ENCODE measurements around the gene NRP2.

Gene NRP2

DNA sequence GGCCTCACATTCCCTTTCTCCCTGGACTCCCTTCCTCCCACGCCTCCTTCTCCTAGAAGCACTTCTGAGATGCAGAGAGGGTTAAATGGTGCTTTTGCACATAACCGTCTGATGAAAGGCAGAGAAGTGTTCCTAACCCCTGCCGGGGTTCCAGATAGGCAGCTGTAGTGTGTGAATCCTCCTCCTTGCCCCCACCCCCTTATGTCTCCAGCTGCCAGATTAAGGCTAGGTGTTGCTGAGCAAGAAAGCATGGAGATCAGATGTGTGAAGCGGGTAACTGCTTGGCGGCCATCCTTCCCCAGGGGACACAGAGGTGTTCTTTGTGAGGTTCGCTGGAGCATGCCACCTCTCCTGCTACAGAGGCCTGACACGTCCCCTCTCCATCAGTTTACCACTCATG lies 88.3 kb downstream of the NRP2 start:
- Histone ChIP-seq H3K27me3 (ENCODE audit: insufficient read depth, low read length, poor library complexity) (peaks cover 17% of the 10 kb centered on the region), H3K36me3 (ENCODE audit: insufficient read depth, low read length) (no peaks in the 10 kb centered on the region), H3K79me2 (ENCODE audit: insufficient read depth, low read length) (no peaks in the 10 kb centered on the region), H3K9ac (ENCODE audit: low read depth, low read length) (no peak overlapping the region), H2AFZ (ENCODE audit: low read depth, low read length) (no peak overlapping the region), H3K9me3 (ENCODE audit: insufficient read depth, low read length, severe bottlenecking) (no peaks in the 10 kb centered on the region), H3K4me3 (ENCODE audit: low read depth in 1 of 2, low read length in 2 of 2) (no peak overlapping the region), H3K27ac (ENCODE audit: low read length) (no peak overlapping the region), H3K4me1 (ENCODE audit: insufficient read depth, low read length) (no peaks in the 10 kb centered on the region), H4K20me1 (ENCODE audit: insufficient read depth, low read length) (no peaks in the 10 kb centered on the region), H3K4me2 (ENCODE audit: insufficient read depth, low read length) (no peak overlapping the region)
- DNase-seq (no peak), ATAC-seq (ENCODE audit: insufficient read depth, low read depth) (no peak)
- TF ChIP-seq, protein P1, sequence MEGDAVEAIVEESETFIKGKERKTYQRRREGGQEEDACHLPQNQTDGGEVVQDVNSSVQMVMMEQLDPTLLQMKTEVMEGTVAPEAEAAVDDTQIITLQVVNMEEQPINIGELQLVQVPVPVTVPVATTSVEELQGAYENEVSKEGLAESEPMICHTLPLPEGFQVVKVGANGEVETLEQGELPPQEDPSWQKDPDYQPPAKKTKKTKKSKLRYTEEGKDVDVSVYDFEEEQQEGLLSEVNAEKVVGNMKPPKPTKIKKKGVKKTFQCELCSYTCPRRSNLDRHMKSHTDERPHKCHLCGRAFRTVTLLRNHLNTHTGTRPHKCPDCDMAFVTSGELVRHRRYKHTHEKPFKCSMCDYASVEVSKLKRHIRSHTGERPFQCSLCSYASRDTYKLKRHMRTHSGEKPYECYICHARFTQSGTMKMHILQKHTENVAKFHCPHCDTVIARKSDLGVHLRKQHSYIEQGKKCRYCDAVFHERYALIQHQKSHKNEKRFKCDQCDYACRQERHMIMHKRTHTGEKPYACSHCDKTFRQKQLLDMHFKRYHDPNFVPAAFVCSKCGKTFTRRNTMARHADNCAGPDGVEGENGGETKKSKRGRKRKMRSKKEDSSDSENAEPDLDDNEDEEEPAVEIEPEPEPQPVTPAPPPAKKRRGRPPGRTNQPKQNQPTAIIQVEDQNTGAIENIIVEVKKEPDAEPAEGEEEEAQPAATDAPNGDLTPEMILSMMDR (IDR thresholded peaks at IDR 0.05; ENCODE audit: borderline replicate concordance, extremely low read depth, low read length, poor library complexity, severe bottlenecking) = no peak
- TF ChIP-seq EZH2 (IDR thresholded peaks at IDR 0.05; ENCODE audit: borderline replicate concordance, low read depth, low read length, severe bottlenecking) = no peak

DNA sequence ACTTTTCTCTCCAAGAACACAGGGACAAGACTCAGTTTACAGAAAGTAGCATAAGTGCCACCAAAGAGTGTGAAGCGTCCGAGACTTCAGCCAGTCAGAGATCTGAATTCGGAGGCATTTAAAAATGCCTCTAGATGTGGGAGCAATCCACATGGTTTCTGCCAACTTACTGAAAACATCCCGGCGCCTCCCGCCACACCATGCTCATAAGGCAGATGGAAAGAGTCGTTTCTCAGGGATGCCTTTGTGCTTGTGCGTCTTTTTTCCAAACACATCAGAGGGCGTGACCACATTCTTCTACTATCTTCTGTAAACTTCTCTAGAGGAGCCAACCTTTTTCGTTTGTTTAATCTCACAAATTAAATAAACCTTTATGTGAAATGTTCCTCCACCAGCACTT lies 88.7 kb downstream of the NRP2 start:
- no peak for ATAC-seq (ENCODE audit: insufficient read depth, low read depth)
- Histone ChIP-seq H3K79me2 (ENCODE audit: insufficient read depth, low read length) (no peaks in the 10 kb centered on the region), H3K4me3 (ENCODE audit: low read depth in 1 of 2, low read length in 2 of 2) (no peak overlapping the region), H3K4me2 (ENCODE audit: insufficient read depth, low read length) (no peak overlapping the region), H2AFZ (ENCODE audit: low read depth, low read length) (no peak overlapping the region), H3K27me3 (ENCODE audit: insufficient read depth, low read length, poor library complexity) (peaks cover 17% of the 10 kb centered on the region), H3K9ac (ENCODE audit: low read depth, low read length) (no peak overlapping the region), H3K9me3 (ENCODE audit: insufficient read depth, low read length, severe bottlenecking) (no peaks in the 10 kb centered on the region), H3K27ac (ENCODE audit: low read length) (no peak overlapping the region), H4K20me1 (ENCODE audit: insufficient read depth, low read length) (no peaks in the 10 kb centered on the region), H3K4me1 (ENCODE audit: insufficient read depth, low read length) (no peaks in the 10 kb centered on the region), H3K36me3 (ENCODE audit: insufficient read depth, low read length) (no peaks in the 10 kb centered on the region)
- no peak for DNase-seq
- no peak for TF ChIP-seq EZH2 (IDR thresholded peaks at IDR 0.05; ENCODE audit: borderline replicate concordance, low read depth, low read length, severe bottlenecking)
- TF ChIP-seq, protein P1 (IDR thresholded peaks at IDR 0.05; ENCODE audit: borderline replicate concordance, extremely low read depth, low read length, poor library complexity, severe bottlenecking) = no peak

DNA sequence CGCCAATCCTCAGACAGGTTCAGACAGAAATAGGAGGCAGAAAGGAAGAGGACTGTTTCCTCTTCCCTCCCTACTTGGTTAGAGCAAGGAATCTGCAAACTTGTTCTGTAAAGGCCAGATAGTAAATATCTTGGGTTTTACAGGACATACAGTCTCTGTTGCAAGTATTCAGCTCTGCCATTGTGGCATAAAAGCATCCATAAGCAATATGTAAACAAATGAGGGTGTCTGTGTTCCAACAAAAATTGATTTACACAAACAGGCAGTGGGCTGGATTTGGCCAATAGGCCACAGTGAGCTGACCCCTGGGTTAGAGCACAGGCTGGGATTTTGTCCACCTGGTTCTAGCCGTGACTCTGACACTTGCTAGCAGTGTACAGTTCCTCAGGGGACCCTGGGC lies 89.4 kb downstream of the NRP2 start:
- Histone ChIP-seq H3K79me2 (ENCODE audit: insufficient read depth, low read length) (no peaks in the 10 kb centered on the region), H3K27ac (ENCODE audit: low read length) (no peak overlapping the region), H3K9ac (ENCODE audit: low read depth, low read length) (no peak overlapping the region), H3K36me3 (ENCODE audit: insufficient read depth, low read length) (no peaks in the 10 kb centered on the region), H3K4me3 (ENCODE audit: low read depth in 1 of 2, low read length in 2 of 2) (no peak overlapping the region), H3K4me2 (ENCODE audit: insufficient read depth, low read length) (no peak overlapping the region), H3K27me3 (ENCODE audit: insufficient read depth, low read length, poor library complexity) (peaks cover 17% of the 10 kb centered on the region), H2AFZ (ENCODE audit: low read depth, low read length) (no peak overlapping the region), H3K4me1 (ENCODE audit: insufficient read depth, low read length) (no peaks in the 10 kb centered on the region), H3K9me3 (ENCODE audit: insufficient read depth, low read length, severe bottlenecking) (no peaks in the 10 kb centered on the region), H4K20me1 (ENCODE audit: insufficient read depth, low read length) (no peaks in the 10 kb centered on the region)
- no peak for TF ChIP-seq EZH2 (IDR thresholded peaks at IDR 0.05; ENCODE audit: borderline replicate concordance, low read depth, low read length, severe bottlenecking)
- TF ChIP-seq, protein P1 (IDR thresholded peaks at IDR 0.05; ENCODE audit: borderline replicate concordance, extremely low read depth, low read length, poor library complexity, severe bottlenecking) = no peak
- DNase-seq = no peak
- no peak for ATAC-seq (ENCODE audit: insufficient read depth, low read depth)

DNA sequence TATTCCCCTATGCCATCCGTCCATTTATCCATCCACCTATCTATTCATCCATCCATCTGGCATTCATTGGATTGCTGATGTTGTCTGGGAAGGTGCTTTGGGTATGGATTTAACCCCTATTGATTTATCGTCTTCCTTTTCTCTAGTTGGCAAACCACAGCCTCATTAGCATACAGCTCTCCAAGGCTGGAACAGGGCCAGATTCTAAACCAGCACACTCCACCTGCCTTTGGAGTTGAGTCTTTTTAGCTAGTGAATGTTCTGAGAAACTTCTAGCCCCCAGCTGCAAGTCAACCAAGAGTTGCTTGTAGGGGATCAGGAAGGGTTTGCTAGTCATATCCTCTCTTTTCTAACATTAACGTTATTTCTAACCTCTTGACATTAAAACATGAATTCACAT lies 90.7 kb downstream of the NRP2 start:
- no peaks in the 10 kb centered on the region for H3K4me1 ChIP-seq (ENCODE audit: insufficient read depth, low read length)
- DNase-seq (peak; percentile 9), ATAC-seq (ENCODE audit: insufficient read depth, low read depth) (0 out of 3 replicates have a peak, but pooled peaks have one; percentile 39)
- H3K36me3 ChIP-seq (ENCODE audit: insufficient read depth, low read length) = no peaks in the 10 kb centered on the region
- no peak overlapping the region for H3K4me2 ChIP-seq (ENCODE audit: insufficient read depth, low read length)
- no peaks in the 10 kb centered on the region for H3K79me2 ChIP-seq (ENCODE audit: insufficient read depth, low read length)
- TF ChIP-seq EZH2 (IDR thresholded peaks at IDR 0.05; ENCODE audit: borderline replicate concordance, low read depth, low read length, severe bottlenecking) = no peak
- TF ChIP-seq, protein P1 (IDR thresholded peaks at IDR 0.05; ENCODE audit: borderline replicate concordance, extremely low read depth, low read length, poor library complexity, severe bottlenecking) = no peak
- H3K9me3 ChIP-seq (ENCODE audit: insufficient read depth, low read length, severe bottlenecking) = no peaks in the 10 kb centered on the region
- H3K4me3 ChIP-seq (ENCODE audit: low read depth in 1 of 2, low read length in 2 of 2) = no peak overlapping the region
- no peak overlapping the region for H3K27ac ChIP-seq (ENCODE audit: low read length)
- H3K9ac ChIP-seq (ENCODE audit: low read depth, low read length) = no peak overlapping the region
- no peak overlapping the region for H2AFZ ChIP-seq (ENCODE audit: low read depth, low read length)
- H3K27me3 ChIP-seq (ENCODE audit: insufficient read depth, low read length, poor library complexity) = peaks cover 17% of the 10 kb centered on the region
- no peaks in the 10 kb centered on the region for H4K20me1 ChIP-seq (ENCODE audit: insufficient read depth, low read length)
